ENCODE data around the gene TLCD3B.

- TF ChIP-seq POLR2A (IDR thresholded peaks at IDR 0.05) (no peak), CTCF (IDR thresholded peaks at IDR 0.05) (no peak)
These were observed 44.1 kb downstream of the TLCD3B start for GRCh38 chr16:29986931-29987330.
